DOHH2 (cell line): ENCODE results near the gene HAND2.

Experiments
- H3F3A ChIP-seq: fragments of 200-600 bp; sonication (generic), shearing (Covaris generic); 2 replicates; pipeline ENCODE4 v1.6.0; 2016; ENCODE audit warnings: antibody characterized with exemption, mild to moderate bottlenecking; ENCODE audit not compliant: control insufficient read depth, insufficient read depth
- H3K27ac ChIP-seq: fragments of 200-600 bp; sonication (generic); 2 replicates; pipeline ENCODE4 v1.5.1; 2014; ENCODE audit warnings: low read depth, mild to moderate bottlenecking, low read length, moderate library complexity
- H3K27me3 ChIP-seq: fragments of 200-600 bp; sonication (generic); 2 replicates; pipeline ENCODE4 v1.6.1; 2014; ENCODE audit warnings: mild to moderate bottlenecking, low read length, mixed read lengths; ENCODE audit not compliant: control insufficient read depth
- H3K36me3 ChIP-seq: fragments of 200-600 bp; sonication (generic); 2 replicates; pipeline ENCODE4 v1.6.1; 2014; ENCODE audit warnings: mild to moderate bottlenecking, low read length, moderate library complexity, mixed read lengths; ENCODE audit not compliant: control insufficient read depth
- H3K4me1 ChIP-seq: fragments of 200-600 bp; sonication (generic); 2 replicates; pipeline ENCODE4 v1.6.1; 2014; ENCODE audit warnings: mild to moderate bottlenecking, low read length, mixed read lengths; ENCODE audit not compliant: control insufficient read depth
- H3K4me2 ChIP-seq: fragments of 200-600 bp; sonication (generic); 2 replicates; pipeline ENCODE4 v1.6.0; 2014; ENCODE audit warnings: mild to moderate bottlenecking, low read length, moderate library complexity
- H3K4me3 ChIP-seq: fragments of 200-600 bp; sonication (generic); 2 replicates; pipeline ENCODE4 v1.5.1; 2014; ENCODE audit warnings: mild to moderate bottlenecking, low read length, mixed read lengths
- H3K79me2 ChIP-seq: fragments of 200-600 bp; sonication (generic); 2 replicates; pipeline ENCODE4 v1.6.1; 2014; ENCODE audit warnings: mild to moderate bottlenecking, low read length, mixed read lengths; ENCODE audit not compliant: control insufficient read depth
- H3K9me2 ChIP-seq: fragments of 200-600 bp; sonication (generic); replicated peaks from 2 replicates; pipeline ENCODE4 v1.6.1; 2014; ENCODE audit warnings: mild to moderate bottlenecking, low read length, mixed read lengths; ENCODE audit not compliant: control insufficient read depth
- H3K9me3 ChIP-seq: fragments of 200-600 bp; sonication (generic); 2 replicates; pipeline ENCODE4 v1.6.1; 2014; ENCODE audit warnings: antibody characterized with exemption, low read length, mixed read lengths; ENCODE audit not compliant: control insufficient read depth, insufficient read depth
- H4K20me1 ChIP-seq: fragments of 200-600 bp; sonication (generic); 2 replicates; pipeline ENCODE4 v1.6.0; 2014; ENCODE audit warnings: low read depth, mild to moderate bottlenecking, antibody characterized with exemption, low read length, moderate library complexity; ENCODE audit not compliant: control insufficient read depth, insufficient read depth
- EZH2phosphoT487 ChIP-seq: fragments of 200-600 bp; sonication (generic); IDR thresholded peaks from 2 replicates; pipeline ENCODE4 v1.6.1; 2017; ENCODE audit warnings: borderline replicate concordance, mild to moderate bottlenecking, antibody characterized with exemption, low read length, moderate library complexity, mixed read lengths
- TF ChIP-seq, protein P1 (sequence below): fragments of 200-600 bp; sonication (generic); IDR thresholded peaks from one replicate; pipeline ENCODE4 v1.5.1; 2014; ENCODE audit warnings: antibody characterized with exemption, mild to moderate bottlenecking, low read depth, low read length; ENCODE audit not compliant: poor library complexity, severe bottlenecking

HAND2 gene

DNA sequence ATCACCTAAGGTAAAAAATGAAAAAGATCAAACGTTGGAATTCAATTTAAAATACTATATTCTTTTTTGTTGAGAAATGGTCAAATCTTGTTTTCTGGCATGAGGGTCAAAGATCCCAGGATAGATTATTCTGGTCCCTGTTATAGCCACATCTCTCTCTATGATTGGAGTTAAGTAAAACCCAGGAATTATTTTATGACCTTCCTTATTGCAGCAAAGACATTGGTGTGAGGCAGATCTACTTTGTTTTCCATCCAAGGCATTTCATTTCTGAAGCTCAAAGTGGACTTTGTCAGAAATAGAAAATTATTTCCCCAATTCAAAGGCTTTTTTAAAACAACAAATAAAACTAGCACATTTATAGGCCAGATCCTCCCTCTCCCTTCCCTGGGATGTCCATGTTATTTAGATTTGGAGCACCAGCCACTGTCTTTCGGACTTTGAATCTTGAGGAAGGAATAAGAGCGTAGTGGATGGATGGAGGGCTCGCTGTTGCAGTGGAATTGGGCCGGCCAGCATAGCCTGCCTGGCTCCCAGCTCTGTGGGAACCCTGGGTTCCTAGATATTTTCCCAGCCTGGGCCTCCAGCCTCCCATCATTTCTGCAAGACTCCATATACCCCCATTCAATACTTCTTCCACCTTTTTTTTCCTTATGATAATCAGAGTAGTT, 45.6 kb upstream of the HAND2 start:
- Histone ChIP-seq H3K4me2 (no peak overlapping the region), H3K9me2 (no peaks in the 10 kb centered on the region), H3F3A (no peaks in the 10 kb centered on the region), H3K9me3 (no peaks in the 10 kb centered on the region), H3K4me1 (no peaks in the 10 kb centered on the region), H3K4me3 (no peak overlapping the region), H3K79me2 (no peaks in the 10 kb centered on the region), H4K20me1 (no peaks in the 10 kb centered on the region), H3K27me3 (peaks cover 5% of the 10 kb centered on the region; the same call in 1 of the 2 replicates), H3K36me3 (no peaks in the 10 kb centered on the region), H3K27ac (no peak overlapping the region)
- TF ChIP-seq EZH2phosphoT487, result no peak
- TF ChIP-seq, protein P1, sequence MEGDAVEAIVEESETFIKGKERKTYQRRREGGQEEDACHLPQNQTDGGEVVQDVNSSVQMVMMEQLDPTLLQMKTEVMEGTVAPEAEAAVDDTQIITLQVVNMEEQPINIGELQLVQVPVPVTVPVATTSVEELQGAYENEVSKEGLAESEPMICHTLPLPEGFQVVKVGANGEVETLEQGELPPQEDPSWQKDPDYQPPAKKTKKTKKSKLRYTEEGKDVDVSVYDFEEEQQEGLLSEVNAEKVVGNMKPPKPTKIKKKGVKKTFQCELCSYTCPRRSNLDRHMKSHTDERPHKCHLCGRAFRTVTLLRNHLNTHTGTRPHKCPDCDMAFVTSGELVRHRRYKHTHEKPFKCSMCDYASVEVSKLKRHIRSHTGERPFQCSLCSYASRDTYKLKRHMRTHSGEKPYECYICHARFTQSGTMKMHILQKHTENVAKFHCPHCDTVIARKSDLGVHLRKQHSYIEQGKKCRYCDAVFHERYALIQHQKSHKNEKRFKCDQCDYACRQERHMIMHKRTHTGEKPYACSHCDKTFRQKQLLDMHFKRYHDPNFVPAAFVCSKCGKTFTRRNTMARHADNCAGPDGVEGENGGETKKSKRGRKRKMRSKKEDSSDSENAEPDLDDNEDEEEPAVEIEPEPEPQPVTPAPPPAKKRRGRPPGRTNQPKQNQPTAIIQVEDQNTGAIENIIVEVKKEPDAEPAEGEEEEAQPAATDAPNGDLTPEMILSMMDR, result no peak

DNA sequence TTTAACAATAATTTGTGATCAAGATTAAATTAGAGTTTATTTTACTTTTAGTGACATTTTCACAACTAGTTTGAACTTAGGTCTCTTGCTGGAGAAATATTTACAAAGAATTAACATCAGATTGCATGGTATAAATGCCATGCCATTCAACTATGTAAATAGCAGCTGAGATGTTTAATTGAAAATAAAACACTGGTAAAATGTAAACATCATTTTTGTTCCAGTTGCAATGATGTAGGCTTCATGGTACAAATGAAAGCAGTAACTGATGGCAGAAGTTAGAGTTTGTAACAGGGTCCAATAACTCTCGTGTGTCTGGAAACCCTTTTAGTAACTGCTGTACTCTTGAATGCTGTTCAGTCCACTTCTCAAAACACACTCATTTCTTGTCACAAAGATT, 43.7 kb upstream of the HAND2 start:
- no peak overlapping the region for H3K27ac ChIP-seq
- no peaks in the 10 kb centered on the region for H3K9me3 ChIP-seq

DNA sequence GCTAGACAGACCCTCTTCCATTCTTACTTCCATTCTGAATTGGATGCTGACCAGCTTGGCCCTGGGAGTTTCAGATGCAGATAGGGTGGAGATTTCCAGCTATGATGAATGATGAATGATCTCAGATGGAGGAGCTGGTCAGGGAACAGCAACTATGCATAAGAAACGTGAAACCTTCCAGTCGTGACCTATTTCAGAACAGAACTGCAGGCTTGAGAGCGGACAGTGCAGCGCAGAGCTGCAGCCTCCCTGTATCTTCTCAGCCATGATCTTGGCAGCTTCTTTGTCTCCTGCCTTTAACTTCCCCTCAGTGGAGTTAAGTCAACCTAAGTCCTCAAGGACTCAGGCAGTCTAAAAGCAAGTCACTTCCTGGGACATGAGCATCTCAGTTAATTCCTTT, 43.3 kb upstream of the HAND2 start:
- H3K4me3 ChIP-seq, result no peak overlapping the region
- no peak for TF ChIP-seq EZH2phosphoT487
- TF ChIP-seq, protein P1, result no peak
- H3K9me3 ChIP-seq, result no peaks in the 10 kb centered on the region
- H3F3A ChIP-seq, result no peaks in the 10 kb centered on the region
- H3K4me2 ChIP-seq, result no peak overlapping the region
- H4K20me1 ChIP-seq, result no peaks in the 10 kb centered on the region
- H3K79me2 ChIP-seq, result no peaks in the 10 kb centered on the region
- H3K27ac ChIP-seq, result no peak overlapping the region
- H3K9me2 ChIP-seq, result no peaks in the 10 kb centered on the region
- H3K27me3 ChIP-seq, result peaks cover 5% of the 10 kb centered on the region; the same call in 1 of the 2 replicates
- H3K36me3 ChIP-seq, result no peaks in the 10 kb centered on the region
- no peaks in the 10 kb centered on the region for H3K4me1 ChIP-seq

More for the DNA sequence above, 43.7 kb upstream of the HAND2 start:
- no peaks in the 10 kb centered on the region for H3K36me3 ChIP-seq
- no peaks in the 10 kb centered on the region for H3K4me1 ChIP-seq
- no peaks in the 10 kb centered on the region for H3K9me2 ChIP-seq
- peaks cover 5% of the 10 kb centered on the region; the same call in 1 of the 2 replicates for H3K27me3 ChIP-seq
- TF ChIP-seq, protein P1, result no peak
- no peak for TF ChIP-seq EZH2phosphoT487
- H3F3A ChIP-seq, result no peaks in the 10 kb centered on the region
- no peaks in the 10 kb centered on the region for H3K79me2 ChIP-seq
- H3K4me3 ChIP-seq, result no peak overlapping the region
- no peaks in the 10 kb centered on the region for H4K20me1 ChIP-seq
- no peak overlapping the region for H3K4me2 ChIP-seq
